ENCODE data around the gene CNTNAP2. TPM values are rescaled to one million over a fixed set of nuclear protein-coding genes. Genes with fewer than 3 reads are reported as not detected.
"Not testable (repeated sequence)": the region's sequence is repeated elsewhere in the genome, so short reads cannot be mapped to it uniquely, and the experiment has no call there.

The CNTNAP2 gene
- total RNA-seq, 1 donor = 1.0 TPM

DNA sequence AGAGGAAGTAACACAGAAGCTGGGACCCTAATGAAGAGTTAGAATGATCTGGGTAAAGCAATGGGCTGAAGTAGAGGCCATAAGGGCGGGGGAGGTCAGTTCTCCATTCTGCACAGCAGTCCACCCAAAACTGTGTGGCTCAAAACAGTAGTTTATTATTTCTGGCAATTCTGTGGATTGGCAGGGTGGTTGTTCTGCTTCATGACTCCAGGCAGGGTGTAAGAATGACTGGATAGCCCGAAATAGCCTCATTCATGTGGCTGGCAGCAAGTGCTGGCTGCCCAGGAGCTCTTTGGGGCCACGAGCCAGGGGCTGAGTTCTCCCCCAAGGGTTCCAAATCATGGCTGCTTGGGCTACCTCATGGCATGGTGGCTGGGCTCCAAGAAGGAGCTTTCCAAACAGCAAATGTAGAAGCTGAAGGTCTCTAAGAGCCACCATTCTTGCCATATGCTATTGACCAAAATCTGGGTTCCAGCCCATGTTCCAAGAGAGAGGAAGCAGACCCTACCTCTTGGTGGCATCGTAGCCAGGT, 2158.8 kb downstream of the CNTNAP2 start:
- no peak overlapping the region for H3K4me3 ChIP-seq (ENCODE audit: low read length)
- no peaks in the 10 kb centered on the region for H3K9me3 ChIP-seq (ENCODE audit: low read depth, low read length)
- no peaks in the 10 kb centered on the region for H3K27me3 ChIP-seq (ENCODE audit: insufficient read depth, low read length)
- no peaks in the 10 kb centered on the region for H3K4me1 ChIP-seq (ENCODE audit: insufficient read depth, low read length)

DNA sequence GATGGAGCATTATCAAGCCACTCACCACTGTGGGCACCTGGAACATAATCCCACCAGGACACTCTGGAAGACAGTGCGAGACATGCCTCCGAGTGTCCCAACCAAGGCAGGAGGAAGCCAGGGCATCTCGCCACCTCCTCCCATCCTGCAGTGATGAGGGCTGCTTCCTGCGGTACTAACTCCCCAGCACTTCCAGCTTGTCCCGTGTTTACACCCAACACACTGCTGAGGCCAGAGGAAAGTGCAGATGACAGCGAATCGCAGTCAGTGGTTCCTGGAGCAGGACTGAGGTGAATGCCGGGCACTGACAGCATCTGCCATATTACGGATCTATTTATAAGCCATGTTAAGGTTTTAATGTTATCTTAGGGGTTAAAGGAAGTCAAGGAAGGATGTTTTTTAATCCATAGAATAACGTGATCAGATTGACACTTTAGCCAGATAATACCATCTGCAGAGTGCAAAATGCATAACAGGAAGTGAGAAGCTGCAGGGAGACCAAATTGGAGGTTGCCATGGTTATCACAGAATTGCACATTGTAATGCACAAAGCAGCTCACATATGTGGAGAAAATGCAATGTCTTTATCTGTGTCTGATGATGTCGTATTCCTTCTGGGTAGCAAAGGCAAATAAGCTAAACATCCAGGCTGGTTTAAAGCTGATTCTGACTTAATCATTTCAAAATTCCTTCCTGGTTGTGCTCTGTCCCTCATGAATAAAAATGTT, 2159.9 kb downstream of the CNTNAP2 start:
- H3K9me3 ChIP-seq (ENCODE audit: low read depth, low read length) = no peaks in the 10 kb centered on the region
- H3K4me1 ChIP-seq (ENCODE audit: insufficient read depth, low read length) = no peaks in the 10 kb centered on the region
- no peaks in the 10 kb centered on the region for H3K27me3 ChIP-seq (ENCODE audit: insufficient read depth, low read length)
- H3K4me3 ChIP-seq (ENCODE audit: low read length) = no peak overlapping the region

DNA sequence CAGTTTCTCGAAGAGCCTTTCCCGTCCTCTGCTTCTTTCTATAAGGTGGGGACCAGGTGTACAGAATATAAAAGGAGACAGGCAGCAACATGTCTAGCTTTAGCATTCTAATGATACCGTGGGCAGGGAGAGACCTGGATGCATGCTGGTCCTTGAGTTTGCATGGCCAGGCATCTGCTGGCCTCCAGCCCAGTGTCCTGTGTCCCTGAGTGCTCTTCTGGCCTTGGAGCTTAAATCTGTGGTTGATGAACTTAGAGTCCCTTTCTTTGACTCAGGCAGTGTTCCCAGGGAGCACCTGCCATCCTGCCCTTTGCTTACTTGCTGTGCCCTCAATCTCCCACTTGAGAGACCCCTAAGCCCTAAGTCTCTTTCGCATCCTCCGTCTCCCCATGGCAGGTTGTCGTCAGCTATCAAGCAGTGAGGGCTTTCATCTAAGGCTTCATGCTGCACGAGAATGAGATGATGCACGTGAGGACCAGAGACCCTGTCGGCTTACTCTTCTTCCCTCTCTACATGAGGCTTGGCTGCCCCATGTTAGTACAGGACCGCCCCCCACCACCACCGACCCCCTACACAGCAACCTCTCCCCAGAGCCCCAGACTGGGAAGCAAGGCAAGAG, 2160.6 kb downstream of the CNTNAP2 start:
- Histone ChIP-seq H3K27me3 (ENCODE audit: insufficient read depth, low read length) (no peaks in the 10 kb centered on the region), H3K4me1 (ENCODE audit: insufficient read depth, low read length) (no peaks in the 10 kb centered on the region)

GRCh38 chr7:148286150-148286549, 2169.5 kb downstream of the CNTNAP2 start:
- no peaks in the 10 kb centered on the region for H3K27me3 ChIP-seq (ENCODE audit: insufficient read depth, low read length)
- H3K4me3 ChIP-seq (ENCODE audit: low read length) = no peak overlapping the region
- peaks cover 4% of the 10 kb centered on the region for H3K4me1 ChIP-seq (ENCODE audit: insufficient read depth, low read length)
- H3K9me3 ChIP-seq (ENCODE audit: low read depth, low read length) = no peaks in the 10 kb centered on the region

More for the DNA sequence above, 2160.6 kb downstream of the CNTNAP2 start:
- H3K9me3 ChIP-seq (ENCODE audit: low read depth, low read length) = no peaks in the 10 kb centered on the region
- no peak overlapping the region for H3K4me3 ChIP-seq (ENCODE audit: low read length)

- Histone ChIP-seq H3K4me1 (ENCODE audit: insufficient read depth, low read length) (peaks cover 4% of the 10 kb centered on the region), H3K4me3 (ENCODE audit: low read length) (no peak overlapping the region), H3K9me3 (ENCODE audit: low read depth, low read length) (no peaks in the 10 kb centered on the region), H3K27me3 (ENCODE audit: insufficient read depth, low read length) (no peaks in the 10 kb centered on the region)
Measured at GRCh38 chr7:148287538-148287937, 2170.9 kb downstream of the CNTNAP2 start.

DNA sequence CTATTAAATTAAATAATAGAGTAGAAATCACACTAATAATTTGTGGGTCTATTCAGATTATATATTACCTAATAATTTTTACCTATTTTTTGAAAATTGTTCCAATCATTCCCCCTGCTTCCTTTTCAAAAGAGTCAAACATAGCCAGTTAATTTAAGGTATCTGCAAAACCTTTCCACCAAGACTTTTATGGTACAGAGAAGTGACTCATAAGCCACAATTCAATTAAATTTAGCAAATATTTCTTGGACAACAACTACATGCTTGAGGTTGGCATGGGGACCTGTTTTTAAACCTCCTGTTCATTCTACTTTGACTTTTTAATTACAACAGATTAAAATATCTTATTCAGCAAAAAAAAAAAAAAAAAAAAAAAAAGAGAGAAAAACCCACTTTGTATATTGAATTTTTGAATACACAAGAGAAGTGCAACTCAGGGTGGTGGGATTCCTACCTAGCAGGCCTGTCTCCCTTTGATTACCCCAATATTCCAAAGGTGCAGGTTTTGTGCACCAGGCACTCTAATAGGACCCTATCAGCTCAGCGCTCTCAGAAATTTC, 2172.1 kb downstream of the CNTNAP2 start:
- no peaks in the 10 kb centered on the region for H3K27me3 ChIP-seq (ENCODE audit: insufficient read depth, low read length)
- no peak overlapping the region for H3K4me3 ChIP-seq (ENCODE audit: low read length)
- H3K4me1 ChIP-seq (ENCODE audit: insufficient read depth, low read length) = peaks cover 4% of the 10 kb centered on the region
- no peaks in the 10 kb centered on the region for H3K9me3 ChIP-seq (ENCODE audit: low read depth, low read length)

DNA sequence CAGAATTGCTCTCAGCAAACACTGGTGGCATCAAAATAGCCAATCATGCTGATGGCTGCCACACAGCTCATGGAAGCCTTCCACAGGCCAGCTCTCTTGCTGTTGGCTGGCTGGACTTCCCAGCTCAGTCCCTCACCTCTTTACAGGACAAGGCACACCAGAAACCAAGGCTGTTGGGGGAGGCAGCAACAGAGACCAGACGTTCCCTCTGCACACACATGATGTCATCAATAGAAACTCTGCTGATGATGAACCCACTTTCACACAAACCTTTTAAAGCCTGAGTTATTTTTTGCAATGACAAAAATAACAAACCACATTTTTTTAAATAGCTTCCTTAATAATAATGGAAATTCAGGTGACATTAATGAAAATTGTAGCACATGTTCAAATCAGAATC, 2173.0 kb downstream of the CNTNAP2 start:
- Histone ChIP-seq H3K4me1 (ENCODE audit: insufficient read depth, low read length) (peaks cover 4% of the 10 kb centered on the region), H3K9me3 (ENCODE audit: low read depth, low read length) (no peaks in the 10 kb centered on the region), H3K27me3 (ENCODE audit: insufficient read depth, low read length) (no peaks in the 10 kb centered on the region), H3K4me3 (ENCODE audit: low read length) (no peak overlapping the region)

GRCh38 chr7:148290538-148290937, 2173.9 kb downstream of the CNTNAP2 start:
- no peaks in the 10 kb centered on the region for H3K27me3 ChIP-seq (ENCODE audit: insufficient read depth, low read length)
- no peak overlapping the region for H3K4me3 ChIP-seq (ENCODE audit: low read length)
- H3K9me3 ChIP-seq (ENCODE audit: low read depth, low read length) = no peaks in the 10 kb centered on the region
- H3K4me1 ChIP-seq (ENCODE audit: insufficient read depth, low read length) = peaks cover 4% of the 10 kb centered on the region

GRCh38 chr7:148291799-148292198, 2175.2 kb downstream of the CNTNAP2 start:
- Histone ChIP-seq H3K4me1 (ENCODE audit: insufficient read depth, low read length) (peaks cover 4% of the 10 kb centered on the region), H3K9me3 (ENCODE audit: low read depth, low read length) (no peaks in the 10 kb centered on the region), H3K4me3 (ENCODE audit: low read length) (no peak overlapping the region), H3K27me3 (ENCODE audit: insufficient read depth, low read length) (no peaks in the 10 kb centered on the region)

DNA sequence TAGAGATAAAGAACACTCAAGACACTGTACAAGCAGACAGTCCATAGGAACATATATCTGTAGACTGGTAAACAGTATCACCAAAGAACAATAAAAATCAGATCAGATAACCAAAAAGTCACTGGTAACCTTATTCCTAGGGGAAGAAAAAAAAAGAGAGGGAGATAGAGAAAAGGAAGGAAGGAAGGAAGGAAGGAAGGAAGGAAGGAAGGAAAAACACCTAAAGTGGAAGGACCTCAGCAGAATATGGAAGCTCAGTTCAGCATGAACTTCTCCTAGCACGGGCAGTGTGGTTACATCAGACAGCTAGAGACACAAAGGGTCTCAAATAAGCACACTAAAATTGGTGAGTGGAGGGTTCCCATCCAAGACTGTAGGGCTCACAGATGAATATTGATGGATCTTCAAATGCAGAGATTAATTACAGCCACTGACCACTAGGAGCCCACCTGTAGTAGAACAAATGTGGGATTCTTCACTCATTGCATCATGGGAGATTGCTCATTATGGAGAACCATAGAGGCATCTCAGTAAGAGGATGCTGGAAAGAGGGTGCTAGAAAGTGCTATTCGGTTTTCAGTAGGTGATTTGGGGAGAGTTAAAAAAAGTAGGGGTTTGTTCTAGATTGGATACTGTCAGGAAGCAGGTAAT, 2180.5 kb downstream of the CNTNAP2 start:
- Histone ChIP-seq H3K4me1 (ENCODE audit: insufficient read depth, low read length) (no peaks in the 10 kb centered on the region), H3K9me3 (ENCODE audit: low read depth, low read length) (no peaks in the 10 kb centered on the region), H3K4me3 (ENCODE audit: low read length) (no peak overlapping the region), H3K27me3 (ENCODE audit: insufficient read depth, low read length) (no peaks in the 10 kb centered on the region)

- H3K4me1 ChIP-seq (ENCODE audit: insufficient read depth, low read length); H3K9me3 ChIP-seq (ENCODE audit: low read depth, low read length); H3K4me3 ChIP-seq (ENCODE audit: low read length); H3K27me3 ChIP-seq (ENCODE audit: insufficient read depth, low read length): not testable (repeated sequence)
Measured at GRCh38 chr7:148298768-148299167, 2182.2 kb downstream of the CNTNAP2 start.

DNA sequence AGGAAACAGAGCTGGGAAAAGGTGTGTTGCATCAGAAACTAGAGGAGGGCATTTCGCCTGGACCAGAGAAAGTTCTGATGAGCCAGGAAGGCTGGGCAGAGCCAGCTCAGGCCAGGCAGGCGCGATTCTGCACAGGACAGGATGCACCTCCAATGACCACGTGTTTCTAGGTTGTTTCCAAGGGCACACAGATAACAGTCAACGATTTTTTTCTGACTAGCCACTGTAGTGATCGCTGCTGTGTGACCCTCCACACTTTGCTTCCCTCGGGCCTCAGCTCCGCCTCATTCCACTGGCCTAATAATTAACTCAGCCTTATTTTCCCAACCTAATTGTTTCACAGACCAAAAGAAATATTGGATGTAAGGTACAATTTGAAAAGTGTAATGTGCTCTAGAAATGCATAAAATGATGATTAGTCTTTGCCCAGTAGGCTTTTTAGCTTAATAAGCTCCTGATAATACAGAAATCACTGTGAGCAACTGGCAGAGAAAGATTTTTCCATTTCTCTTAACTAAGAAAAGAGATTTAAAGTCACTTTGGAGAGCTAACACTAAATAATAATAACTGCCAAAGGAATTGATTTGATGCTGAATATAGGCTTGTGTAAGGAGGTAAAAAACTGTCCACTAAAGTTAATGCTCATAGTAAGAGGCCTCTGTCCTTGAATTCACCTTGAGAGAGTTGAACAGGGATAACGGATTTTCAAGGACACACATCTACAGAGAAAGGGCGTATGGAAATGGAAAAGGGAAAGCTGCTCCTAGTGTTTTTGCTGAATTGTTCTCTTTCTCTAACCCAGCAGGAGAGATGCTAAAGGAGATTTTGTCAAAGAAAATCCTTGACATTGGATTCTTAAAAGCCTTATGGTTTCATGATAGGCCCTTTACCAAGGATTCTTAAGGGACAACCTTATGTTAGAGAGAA, 2183.0 kb downstream of the CNTNAP2 start:
- no peak overlapping the region for H3K4me3 ChIP-seq (ENCODE audit: low read length)
- H3K27me3 ChIP-seq (ENCODE audit: insufficient read depth, low read length) = no peaks in the 10 kb centered on the region
- no peaks in the 10 kb centered on the region for H3K9me3 ChIP-seq (ENCODE audit: low read depth, low read length)
- peaks cover 9% of the 10 kb centered on the region for H3K4me1 ChIP-seq (ENCODE audit: insufficient read depth, low read length)

GRCh38 chr7:148302436-148302835, 2185.8 kb downstream of the CNTNAP2 start:
- H3K9me3 ChIP-seq (ENCODE audit: low read depth, low read length); H3K4me3 ChIP-seq (ENCODE audit: low read length); H3K27me3 ChIP-seq (ENCODE audit: insufficient read depth, low read length): not testable (repeated sequence)
- peaks cover 18% of the 10 kb centered on the region for H3K4me1 ChIP-seq (ENCODE audit: insufficient read depth, low read length)

GRCh38 chr7:148303295-148304082, 2186.9 kb downstream of the CNTNAP2 start:
- Histone ChIP-seq H3K4me1 (ENCODE audit: insufficient read depth, low read length) (peaks cover 18% of the 10 kb centered on the region), H3K9me3 (ENCODE audit: low read depth, low read length) (no peaks in the 10 kb centered on the region), H3K27me3 (ENCODE audit: insufficient read depth, low read length) (no peaks in the 10 kb centered on the region), H3K4me3 (ENCODE audit: low read length) (no peak overlapping the region)
